ENCODE results near the gene LRRC59. TPM values are rescaled to one million over a fixed set of nuclear protein-coding genes. Genes with fewer than 3 reads are reported as not detected.

The LRRC59 gene
- total and polyA plus RNA-seq, 2 of the 13 experiments (the other 11 are each of a cell fraction or from before 2014, with no cell fraction given), result 87.3 to 222 TPM

- TF ChIP-seq, protein P1, sequence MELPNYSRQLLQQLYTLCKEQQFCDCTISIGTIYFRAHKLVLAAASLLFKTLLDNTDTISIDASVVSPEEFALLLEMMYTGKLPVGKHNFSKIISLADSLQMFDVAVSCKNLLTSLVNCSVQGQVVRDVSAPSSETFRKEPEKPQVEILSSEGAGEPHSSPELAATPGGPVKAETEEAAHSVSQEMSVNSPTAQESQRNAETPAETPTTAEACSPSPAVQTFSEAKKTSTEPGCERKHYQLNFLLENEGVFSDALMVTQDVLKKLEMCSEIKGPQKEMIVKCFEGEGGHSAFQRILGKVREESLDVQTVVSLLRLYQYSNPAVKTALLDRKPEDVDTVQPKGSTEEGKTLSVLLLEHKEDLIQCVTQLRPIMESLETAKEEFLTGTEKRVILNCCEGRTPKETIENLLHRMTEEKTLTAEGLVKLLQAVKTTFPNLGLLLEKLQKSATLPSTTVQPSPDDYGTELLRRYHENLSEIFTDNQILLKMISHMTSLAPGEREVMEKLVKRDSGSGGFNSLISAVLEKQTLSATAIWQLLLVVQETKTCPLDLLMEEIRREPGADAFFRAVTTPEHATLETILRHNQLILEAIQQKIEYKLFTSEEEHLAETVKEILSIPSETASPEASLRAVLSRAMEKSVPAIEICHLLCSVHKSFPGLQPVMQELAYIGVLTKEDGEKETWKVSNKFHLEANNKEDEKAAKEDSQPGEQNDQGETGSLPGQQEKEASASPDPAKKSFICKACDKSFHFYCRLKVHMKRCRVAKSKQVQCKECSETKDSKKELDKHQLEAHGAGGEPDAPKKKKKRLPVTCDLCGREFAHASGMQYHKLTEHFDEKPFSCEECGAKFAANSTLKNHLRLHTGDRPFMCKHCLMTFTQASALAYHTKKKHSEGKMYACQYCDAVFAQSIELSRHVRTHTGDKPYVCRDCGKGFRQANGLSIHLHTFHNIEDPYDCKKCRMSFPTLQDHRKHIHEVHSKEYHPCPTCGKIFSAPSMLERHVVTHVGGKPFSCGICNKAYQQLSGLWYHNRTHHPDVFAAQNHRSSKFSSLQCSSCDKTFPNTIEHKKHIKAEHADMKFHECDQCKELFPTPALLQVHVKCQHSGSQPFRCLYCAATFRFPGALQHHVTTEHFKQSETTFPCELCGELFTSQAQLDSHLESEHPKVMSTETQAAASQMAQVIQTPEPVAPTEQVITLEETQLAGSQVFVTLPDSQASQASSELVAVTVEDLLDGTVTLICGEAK (IDR thresholded peaks at IDR 0.05), result 0 out of 2 replicates have a peak, but pooled peaks have one; percentile 6
- TF ChIP-seq, protein P1 (CRISPR knock-in tag; IDR thresholded peaks at IDR 0.05), result no peak
- TF ChIP-seq ZFP36 (IDR thresholded peaks at IDR 0.05; ENCODE audit: borderline replicate concordance, low read depth, low read length, partially characterized antibody), result no peak
- TF ChIP-seq U2AF1 (optimal IDR thresholded peaks at IDR 0.05; ENCODE audit: low read depth, low read length), result no peak
- TF ChIP-seq PHF5A (CRISPR knock-in tag; IDR thresholded peaks at IDR 0.05; ENCODE audit: low read depth, unreplicated experiment), result no peak
- TF ChIP-seq, protein P2, sequence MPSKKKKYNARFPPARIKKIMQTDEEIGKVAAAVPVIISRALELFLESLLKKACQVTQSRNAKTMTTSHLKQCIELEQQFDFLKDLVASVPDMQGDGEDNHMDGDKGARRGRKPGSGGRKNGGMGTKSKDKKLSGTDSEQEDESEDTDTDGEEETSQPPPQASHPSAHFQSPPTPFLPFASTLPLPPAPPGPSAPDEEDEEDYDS (CRISPR knock-in tag; IDR thresholded peaks at IDR 0.05), result no peak
- TF ChIP-seq, protein P3, sequence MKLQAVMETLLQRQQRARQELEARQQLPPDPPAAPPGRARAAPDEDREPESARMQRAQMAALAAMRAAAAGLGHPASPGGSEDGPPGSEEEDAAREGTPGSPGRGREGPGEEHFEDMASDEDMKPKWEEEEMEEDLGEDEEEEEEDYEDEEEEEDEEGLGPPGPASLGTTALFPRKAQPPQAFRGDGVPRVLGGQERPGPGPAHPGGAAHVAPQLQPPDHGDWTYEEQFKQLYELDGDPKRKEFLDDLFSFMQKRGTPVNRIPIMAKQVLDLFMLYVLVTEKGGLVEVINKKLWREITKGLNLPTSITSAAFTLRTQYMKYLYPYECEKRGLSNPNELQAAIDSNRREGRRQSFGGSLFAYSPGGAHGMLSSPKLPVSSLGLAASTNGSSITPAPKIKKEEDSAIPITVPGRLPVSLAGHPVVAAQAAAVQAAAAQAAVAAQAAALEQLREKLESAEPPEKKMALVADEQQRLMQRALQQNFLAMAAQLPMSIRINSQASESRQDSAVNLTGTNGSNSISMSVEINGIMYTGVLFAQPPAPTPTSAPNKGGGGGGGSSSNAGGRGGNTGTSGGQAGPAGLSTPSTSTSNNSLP (IDR thresholded peaks at IDR 0.05; ENCODE audit: low read depth, low read length), result no peak
- TF ChIP-seq, protein P4, sequence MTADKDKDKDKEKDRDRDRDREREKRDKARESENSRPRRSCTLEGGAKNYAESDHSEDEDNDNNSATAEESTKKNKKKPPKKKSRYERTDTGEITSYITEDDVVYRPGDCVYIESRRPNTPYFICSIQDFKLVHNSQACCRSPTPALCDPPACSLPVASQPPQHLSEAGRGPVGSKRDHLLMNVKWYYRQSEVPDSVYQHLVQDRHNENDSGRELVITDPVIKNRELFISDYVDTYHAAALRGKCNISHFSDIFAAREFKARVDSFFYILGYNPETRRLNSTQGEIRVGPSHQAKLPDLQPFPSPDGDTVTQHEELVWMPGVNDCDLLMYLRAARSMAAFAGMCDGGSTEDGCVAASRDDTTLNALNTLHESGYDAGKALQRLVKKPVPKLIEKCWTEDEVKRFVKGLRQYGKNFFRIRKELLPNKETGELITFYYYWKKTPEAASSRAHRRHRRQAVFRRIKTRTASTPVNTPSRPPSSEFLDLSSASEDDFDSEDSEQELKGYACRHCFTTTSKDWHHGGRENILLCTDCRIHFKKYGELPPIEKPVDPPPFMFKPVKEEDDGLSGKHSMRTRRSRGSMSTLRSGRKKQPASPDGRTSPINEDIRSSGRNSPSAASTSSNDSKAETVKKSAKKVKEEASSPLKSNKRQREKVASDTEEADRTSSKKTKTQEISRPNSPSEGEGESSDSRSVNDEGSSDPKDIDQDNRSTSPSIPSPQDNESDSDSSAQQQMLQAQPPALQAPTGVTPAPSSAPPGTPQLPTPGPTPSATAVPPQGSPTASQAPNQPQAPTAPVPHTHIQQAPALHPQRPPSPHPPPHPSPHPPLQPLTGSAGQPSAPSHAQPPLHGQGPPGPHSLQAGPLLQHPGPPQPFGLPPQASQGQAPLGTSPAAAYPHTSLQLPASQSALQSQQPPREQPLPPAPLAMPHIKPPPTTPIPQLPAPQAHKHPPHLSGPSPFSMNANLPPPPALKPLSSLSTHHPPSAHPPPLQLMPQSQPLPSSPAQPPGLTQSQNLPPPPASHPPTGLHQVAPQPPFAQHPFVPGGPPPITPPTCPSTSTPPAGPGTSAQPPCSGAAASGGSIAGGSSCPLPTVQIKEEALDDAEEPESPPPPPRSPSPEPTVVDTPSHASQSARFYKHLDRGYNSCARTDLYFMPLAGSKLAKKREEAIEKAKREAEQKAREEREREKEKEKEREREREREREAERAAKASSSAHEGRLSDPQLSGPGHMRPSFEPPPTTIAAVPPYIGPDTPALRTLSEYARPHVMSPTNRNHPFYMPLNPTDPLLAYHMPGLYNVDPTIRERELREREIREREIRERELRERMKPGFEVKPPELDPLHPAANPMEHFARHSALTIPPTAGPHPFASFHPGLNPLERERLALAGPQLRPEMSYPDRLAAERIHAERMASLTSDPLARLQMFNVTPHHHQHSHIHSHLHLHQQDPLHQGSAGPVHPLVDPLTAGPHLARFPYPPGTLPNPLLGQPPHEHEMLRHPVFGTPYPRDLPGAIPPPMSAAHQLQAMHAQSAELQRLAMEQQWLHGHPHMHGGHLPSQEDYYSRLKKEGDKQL (CRISPR knock-in tag; IDR thresholded peaks at IDR 0.05; ENCODE audit: low read depth), result no peak
Measured at GRCh38 chr17:50396261-50397110, 837 bp downstream of the LRRC59 start (continued).

All from HepG2 (cell line).